NCI-H510A (cell line): ENCODE results near the gene PNKP.

Source experiments
- DNase-seq: peaks from one replicate; lab custom pipeline; 2025; lab: John Stamatoyannopoulos, UW

The PNKP gene

GRCh38 chr19:49866933-49867782 lies at the start of gene PNKP:
PNKP (minus strand) TSS chr19:49867576; CDS start chr19:49867204, 372 bp downstream.
- DNase-seq: peak; percentile 95

GRCh38 chr19:49915271-49915670 lies 47.9 kb upstream of the PNKP start:
- DNase-seq: no peak

- no peak for DNase-seq
Measured at GRCh38 chr19:49913720-49914119, 46.3 kb upstream of the PNKP start.

GRCh38 chr19:49912965-49913685 lies 45.7 kb upstream of the PNKP start:
- DNase-seq: no peak

GRCh38 chr19:49911381-49912145 lies 44.2 kb upstream of the PNKP start:
- DNase-seq: no peak

GRCh38 chr19:49910179-49910578 lies 42.8 kb upstream of the PNKP start:
- no peak for DNase-seq

GRCh38 chr19:49908480-49909420 lies 41.4 kb upstream of the PNKP start:
- no peak for DNase-seq

- no peak for DNase-seq
Measured at GRCh38 chr19:49907745-49908446, 40.5 kb upstream of the PNKP start.

- no peak for DNase-seq
Measured at GRCh38 chr19:49906879-49907564, 39.6 kb upstream of the PNKP start.

- DNase-seq: no peak
Measured at GRCh38 chr19:49904136-49904535, 36.8 kb upstream of the PNKP start.

GRCh38 chr19:49896863-49897621 lies 29.7 kb upstream of the PNKP start, which contains the start of gene IL4I1:
IL4I1 (minus strand) TSS chr19:49896887; CDS start chr19:49896160, 727 bp downstream.
- DNase-seq: no peak

- no peak for DNase-seq
Measured at GRCh38 chr19:49895566-49896297, 28.4 kb upstream of the PNKP start.

GRCh38 chr19:49894879-49895565 lies 27.6 kb upstream of the PNKP start:
- DNase-seq: no peak

- DNase-seq: no peak
Measured at GRCh38 chr19:49894011-49894664, 26.8 kb upstream of the PNKP start.

GRCh38 chr19:49892716-49893115 lies 25.3 kb upstream of the PNKP start:
- no peak for DNase-seq

- DNase-seq: no peak
Measured at GRCh38 chr19:49891393-49891792, 24.0 kb upstream of the PNKP start.
